Prostate gland (tissue), 2 donors: Measurements from ENCODE around the gene STEEP1.

Experiments used
- CTCF ChIP-seq, 4 experiments: fragments of 200-600 bp in 2 of 4; fragments of 450-650 bp in 2 of 4; sonication (generic) in 2 of 4; IDR thresholded peaks; 1 replicate in 3 of 4; 2 replicates in 1 of 4; pipeline ENCODE4 v1.5.1; 2016 to 2019; ENCODE audit warnings: antibody characterized with exemption in 4 of 4, mild to moderate bottlenecking in 2 of 4, moderate library complexity in 2 of 4
- POLR2A ChIP-seq: fragments of 450-650 bp; IDR thresholded peaks from one replicate; pipeline ENCODE4 v1.6.1; 2016; ENCODE audit warnings: antibody characterized with exemption, mild to moderate bottlenecking

- no peak for TF ChIP-seq CTCF (IDR thresholded peaks at IDR 0.05)
- TF ChIP-seq POLR2A, result no peak
Observed at GRCh38 chrX:119495734-119496726, 69.2 kb downstream of the STEEP1 start.
